Measurements from ENCODE around the gene TFDP1. TPM values are rescaled to one million over a fixed set of nuclear protein-coding genes. Genes with fewer than 3 reads are reported as not detected.
"Not testable (repeated sequence)": the region's sequence is repeated elsewhere in the genome, so short reads cannot be mapped to it uniquely, and the experiment has no call there.

The TFDP1 gene
- total RNA-seq, 2 experiments from 2014 or later = 17.6 to 20.0 TPM

GRCh38 chr13:113589961-113590339, 5.4 kb downstream of the TFDP1 start:
- no peaks in the 10 kb centered on the region for H3K9me3 ChIP-seq (ENCODE audit: control insufficient read depth in 1 of 2, insufficient read depth in 1 of 2, low read length in 2 of 2)
- CTCF ChIA-PET = no interaction called here
- H3K27ac ChIP-seq (ENCODE audit: low read depth in 1 of 2, low read length in 2 of 2) = no peak overlapping the region
- H3K27ac Mint-ChIP-seq = no peak overlapping the region
- no peaks in the 10 kb centered on the region for H3K27me3 ChIP-seq (ENCODE audit: control insufficient read depth in 1 of 2, insufficient read depth in 2 of 2, low read length in 2 of 2)
- TF ChIP-seq CTCF (IDR thresholded peaks at IDR 0.05) = no peak
- no peak overlapping the region for H3K4me3 Mint-ChIP-seq
- peaks cover 13% of the 10 kb centered on the region for H3K36me3 ChIP-seq (ENCODE audit: insufficient read depth, low read length)
- peaks cover 31% of the 10 kb centered on the region for H3K4me1 Mint-ChIP-seq (ENCODE audit: low read depth)
- POLR2A ChIA-PET = no interaction called here
- no peaks in the 10 kb centered on the region for H3K9me3 Mint-ChIP-seq
- DNase-seq (no peak), ATAC-seq (ENCODE audit: poor library complexity) (no peak)
- intact Hi-C loops (cut with DNase I, micrococcal nuclease) = no loop called here
- no peak overlapping the region for H3K4me3 ChIP-seq (ENCODE audit: low read length)
- no peaks in the 10 kb centered on the region for H3K27me3 Mint-ChIP-seq
- H3K36me3 Mint-ChIP-seq (ENCODE audit: low read depth) = peaks cover 21% of the 10 kb centered on the region
- peaks cover 30% of the 10 kb centered on the region for H3K4me1 ChIP-seq (ENCODE audit: insufficient read depth, low read length)

GRCh38 chr13:113591750-113592149, 7.2 kb downstream of the TFDP1 start:
- H3K36me3 ChIP-seq (ENCODE audit: insufficient read depth, low read length) = peaks cover 22% of the 10 kb centered on the region
- no peak overlapping the region for H3K4me3 ChIP-seq (ENCODE audit: low read length)
- no peaks in the 10 kb centered on the region for H3K27me3 ChIP-seq (ENCODE audit: control insufficient read depth in 1 of 2, insufficient read depth in 2 of 2, low read length in 2 of 2)
- no peaks in the 10 kb centered on the region for H3K27me3 Mint-ChIP-seq
- no peak overlapping the region for H3K4me3 Mint-ChIP-seq
- ATAC-seq (ENCODE audit: poor library complexity) = no peak
- peaks cover 24% of the 10 kb centered on the region for H3K36me3 Mint-ChIP-seq (ENCODE audit: low read depth)
- no peak overlapping the region for H3K27ac ChIP-seq (ENCODE audit: low read depth in 1 of 2, low read length in 2 of 2)
- ChIA-PET POLR2A (no interaction called here), CTCF (no interaction called here)
- peaks cover 17% of the 10 kb centered on the region for H3K4me1 ChIP-seq (ENCODE audit: insufficient read depth, low read length)
- intact Hi-C loops (cut with DNase I, micrococcal nuclease) = no loop called here
- no peak for TF ChIP-seq CTCF (IDR thresholded peaks at IDR 0.05)
- H3K9me3 Mint-ChIP-seq = no peaks in the 10 kb centered on the region
- no peak for DNase-seq
- peaks cover 20% of the 10 kb centered on the region for H3K4me1 Mint-ChIP-seq (ENCODE audit: low read depth)
- no peak overlapping the region for H3K27ac Mint-ChIP-seq
- H3K9me3 ChIP-seq (ENCODE audit: control insufficient read depth in 1 of 2, insufficient read depth in 1 of 2, low read length in 2 of 2) = no peaks in the 10 kb centered on the region

DNA sequence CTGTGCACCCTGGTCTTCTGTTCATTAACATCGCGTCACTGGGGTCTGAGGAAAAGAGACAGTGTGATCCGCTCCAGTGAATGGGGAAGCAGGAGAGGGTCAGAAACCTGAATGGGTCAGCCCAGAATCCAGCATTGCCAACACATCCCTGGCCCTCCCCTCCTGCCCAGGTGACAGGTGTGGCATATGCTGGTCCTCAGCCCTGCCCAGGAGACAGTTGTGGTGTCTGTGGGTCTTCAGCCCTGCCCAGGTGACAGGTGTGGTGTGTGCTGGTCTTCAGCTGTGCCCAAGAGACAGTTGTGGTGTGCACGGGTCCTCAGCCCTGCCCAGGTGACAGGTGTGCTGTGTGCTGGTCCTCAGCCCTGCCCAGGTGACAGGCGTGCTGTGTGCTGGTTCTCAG, 8.0 kb downstream of the TFDP1 start:
- no peaks in the 10 kb centered on the region for H3K27me3 Mint-ChIP-seq
- no peak overlapping the region for H3K27ac Mint-ChIP-seq
- H3K9me3 ChIP-seq (ENCODE audit: control insufficient read depth in 1 of 2, insufficient read depth in 1 of 2, low read length in 2 of 2) = peaks cover 0 to 4% of the 10 kb centered on the region in 2 experiments
- TF ChIP-seq CTCF (IDR thresholded peaks at IDR 0.05) = no peak
- no peak for DNase-seq
- H3K4me3 Mint-ChIP-seq = no peak overlapping the region
- ATAC-seq (ENCODE audit: poor library complexity) = no peak
- no peaks in the 10 kb centered on the region for H3K27me3 ChIP-seq (ENCODE audit: control insufficient read depth in 1 of 2, insufficient read depth in 2 of 2, low read length in 2 of 2)
- peaks cover 24% of the 10 kb centered on the region for H3K36me3 ChIP-seq (ENCODE audit: insufficient read depth, low read length)
- H3K4me1 ChIP-seq (ENCODE audit: insufficient read depth, low read length) = peaks cover 8% of the 10 kb centered on the region
- no peak overlapping the region for H3K27ac ChIP-seq (ENCODE audit: low read depth in 1 of 2, low read length in 2 of 2)
- H3K4me1 Mint-ChIP-seq (ENCODE audit: low read depth) = peaks cover 15% of the 10 kb centered on the region
- no peaks in the 10 kb centered on the region for H3K9me3 Mint-ChIP-seq
- H3K36me3 Mint-ChIP-seq (ENCODE audit: low read depth) = peaks cover 20% of the 10 kb centered on the region
- intact Hi-C loops (cut with DNase I, micrococcal nuclease) = no loop called here
- POLR2A ChIA-PET = no interaction called here
- CTCF ChIA-PET = no interaction called here
- H3K4me3 ChIP-seq (ENCODE audit: low read length) = no peak overlapping the region

- ATAC-seq (ENCODE audit: poor library complexity); H3K9me3 Mint-ChIP-seq; H3K4me1 ChIP-seq (ENCODE audit: insufficient read depth, low read length); intact Hi-C loops (cut with DNase I, micrococcal nuclease); POLR2A ChIA-PET; CTCF ChIA-PET; H3K27me3 ChIP-seq (ENCODE audit: control insufficient read depth in 1 of 2, insufficient read depth in 2 of 2, low read length in 2 of 2); H3K27ac Mint-ChIP-seq; H3K4me1 Mint-ChIP-seq (ENCODE audit: low read depth); H3K27me3 Mint-ChIP-seq; H3K27ac ChIP-seq (ENCODE audit: low read depth in 1 of 2, low read length in 2 of 2); H3K9me3 ChIP-seq (ENCODE audit: control insufficient read depth in 1 of 2, insufficient read depth in 1 of 2, low read length in 2 of 2); H3K4me3 ChIP-seq (ENCODE audit: low read length); H3K4me3 Mint-ChIP-seq: not testable (repeated sequence)
- peak in 1 of 14 experiments; percentile 14 for DNase-seq
- H3K36me3 Mint-ChIP-seq (ENCODE audit: low read depth) = peaks cover 27% of the 10 kb centered on the region
- H3K36me3 ChIP-seq (ENCODE audit: insufficient read depth, low read length) = peaks cover 28% of the 10 kb centered on the region
Measured at GRCh38 chr13:113594066-113594821, 9.7 kb downstream of the TFDP1 start.

All from CD4-positive, alpha-beta T cell (primary cell).